Superior temporal gyrus (tissue), 1 donor: Measurements from ENCODE around the gene KRTAP19-2.
"Not testable (repeated sequence)": the region's sequence is repeated elsewhere in the genome, so short reads cannot be mapped to it uniquely, and the experiment has no call there.

Experiments
- DNase-seq: peaks from one replicate; pipeline ENCODE4 v3.0.0-alpha.2; 2016; ENCODE audit errors: extremely low spot score

KRTAP19-2 gene, protein sequence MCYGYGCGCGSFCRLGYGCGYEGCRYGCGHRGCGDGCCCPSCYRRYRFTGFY

DNA sequence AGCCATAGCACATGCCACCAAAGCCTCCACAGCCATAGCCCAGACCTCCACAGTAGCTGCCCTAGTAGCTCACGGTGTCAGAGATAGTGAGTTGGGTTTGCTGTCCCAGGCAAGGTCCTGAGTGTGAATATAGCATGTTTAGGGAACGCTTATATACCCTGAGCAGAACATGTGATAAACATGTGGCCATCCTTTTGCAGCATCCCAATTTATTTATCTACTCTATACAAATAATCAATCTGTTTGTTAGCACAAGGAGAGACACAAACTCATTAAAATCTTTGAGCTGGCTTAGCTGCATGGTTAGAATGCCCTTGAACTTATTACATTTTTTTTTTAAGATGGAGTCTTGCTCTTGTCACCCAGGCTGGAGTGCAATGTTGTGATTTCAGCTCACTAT lies at the start of gene KRTAP19-2:
Gene KRTAP19-2, minus strand, starts transcription at position 101 of the 400 bp plus-strand sequence. Its CDS starts 88 bp downstream, at position 13.
- no peak for DNase-seq

DNA sequence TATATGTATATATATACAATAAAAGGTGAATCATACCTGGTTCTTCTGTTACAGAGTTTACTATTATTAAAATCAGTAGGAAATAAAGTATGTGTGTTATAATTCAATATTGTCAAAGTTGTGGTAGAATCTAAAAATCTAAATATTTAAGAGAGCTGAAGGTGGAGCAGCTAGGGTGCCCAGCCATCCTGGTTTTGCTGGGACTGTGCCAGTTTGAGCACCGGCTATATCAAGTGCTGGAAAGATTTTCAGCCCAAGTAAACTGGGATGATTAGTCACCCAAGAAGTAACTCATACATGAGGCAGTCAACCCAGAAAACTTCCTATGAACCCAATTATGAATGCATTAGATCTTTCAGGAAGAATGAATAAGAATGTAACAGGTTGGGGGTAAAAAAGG lies 31.6 kb upstream of the KRTAP19-2 start:
- DNase-seq = no peak

DNA sequence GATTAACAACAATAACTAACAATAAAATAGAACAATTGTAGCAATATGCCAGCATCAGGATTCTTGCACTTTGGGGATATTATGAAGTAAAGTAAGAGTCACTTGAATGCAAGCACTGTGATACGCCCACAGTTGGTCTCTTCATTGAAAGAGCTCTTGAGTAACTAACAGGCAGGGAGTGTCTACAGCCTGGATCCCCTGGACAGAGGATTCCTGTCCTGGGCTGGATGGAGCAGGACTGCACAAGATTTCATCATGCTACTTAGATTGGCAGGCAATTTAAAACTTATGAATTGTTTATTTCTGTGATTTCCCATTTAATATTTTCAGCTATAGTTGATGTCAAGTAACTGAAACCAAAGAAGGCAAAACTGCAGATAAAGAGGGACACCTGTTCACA lies 28.4 kb upstream of the KRTAP19-2 start:
- DNase-seq = no peak

DNA sequence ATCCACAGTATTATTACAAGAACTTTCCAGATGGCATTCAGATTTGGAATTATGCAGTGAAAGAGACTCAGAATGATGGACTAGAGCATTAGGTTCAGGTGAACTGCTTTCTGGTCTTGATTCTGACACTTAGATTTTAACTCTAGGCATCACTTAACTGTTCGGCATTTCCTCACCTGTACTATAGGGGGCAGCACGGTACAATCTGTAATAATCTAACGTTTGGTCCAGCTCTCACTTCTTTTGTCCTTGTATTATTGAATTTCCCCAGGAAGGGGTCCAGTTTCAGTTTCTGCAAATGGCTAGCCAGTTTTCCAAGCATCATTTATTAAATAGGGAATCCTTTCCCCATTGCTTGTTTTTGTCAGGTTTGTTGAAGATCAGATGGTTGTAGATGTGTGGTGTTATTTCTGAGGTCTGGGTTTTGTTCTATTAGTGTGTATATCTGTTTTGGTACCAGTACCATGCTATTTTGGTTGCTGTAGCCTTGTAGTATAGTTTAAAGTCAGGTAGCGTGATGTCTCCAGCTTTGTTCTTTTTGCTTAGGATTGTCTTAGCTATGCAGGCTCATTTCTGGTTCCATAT lies 18.5 kb upstream of the KRTAP19-2 start:
- DNase-seq = not testable (repeated sequence)

DNA sequence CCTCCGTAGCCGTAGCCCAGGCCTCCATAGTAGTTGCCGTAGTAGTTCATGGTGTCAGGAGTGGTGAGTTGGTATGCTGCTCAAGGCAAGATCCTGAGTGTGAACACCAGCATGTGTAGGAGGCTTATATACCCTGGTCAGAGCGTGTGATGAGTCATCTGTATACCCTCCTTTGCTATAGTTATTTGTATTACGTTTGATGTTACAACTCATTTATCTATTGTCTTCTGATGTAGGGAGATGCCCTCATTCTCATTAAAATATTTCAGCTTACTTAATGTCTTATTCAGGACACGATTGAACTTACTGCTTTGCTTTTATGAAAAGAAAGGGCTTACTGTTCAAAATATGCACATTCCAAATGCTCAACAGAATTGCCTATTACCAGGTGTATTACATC lies 14.8 kb upstream of the KRTAP19-2 start, which contains the start of gene KRTAP19-5:
Gene KRTAP19-5, minus strand, starts transcription at position 101 of the 400 bp plus-strand sequence. Its CDS starts 51 bp downstream, at position 50.
- no peak for DNase-seq

DNA sequence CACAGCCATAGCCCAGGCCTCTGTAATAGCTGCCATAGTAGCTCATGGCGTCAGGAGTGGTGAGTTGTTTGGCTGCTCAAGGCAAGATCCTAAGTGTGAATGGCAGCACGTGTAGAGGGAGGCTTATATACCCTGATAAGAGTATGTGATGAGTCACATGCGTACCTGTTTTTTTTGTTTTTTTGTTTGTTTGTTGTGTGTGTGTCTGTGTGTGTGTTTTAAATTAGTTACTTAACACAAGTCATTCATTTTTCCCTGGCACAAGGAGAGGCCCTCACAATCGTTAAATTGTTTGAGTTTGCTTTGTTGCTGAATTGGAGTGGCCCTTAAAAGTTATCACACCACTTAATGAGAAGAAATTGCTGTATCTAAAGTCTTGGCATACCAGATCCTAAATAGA lies 9.8 kb upstream of the KRTAP19-2 start, which contains the start of gene KRTAP19-4:
Gene KRTAP19-4, minus strand, starts transcription at position 101 of the 400 bp plus-strand sequence. Its CDS starts 55 bp downstream, at position 46.
- DNase-seq = no peak

DNA sequence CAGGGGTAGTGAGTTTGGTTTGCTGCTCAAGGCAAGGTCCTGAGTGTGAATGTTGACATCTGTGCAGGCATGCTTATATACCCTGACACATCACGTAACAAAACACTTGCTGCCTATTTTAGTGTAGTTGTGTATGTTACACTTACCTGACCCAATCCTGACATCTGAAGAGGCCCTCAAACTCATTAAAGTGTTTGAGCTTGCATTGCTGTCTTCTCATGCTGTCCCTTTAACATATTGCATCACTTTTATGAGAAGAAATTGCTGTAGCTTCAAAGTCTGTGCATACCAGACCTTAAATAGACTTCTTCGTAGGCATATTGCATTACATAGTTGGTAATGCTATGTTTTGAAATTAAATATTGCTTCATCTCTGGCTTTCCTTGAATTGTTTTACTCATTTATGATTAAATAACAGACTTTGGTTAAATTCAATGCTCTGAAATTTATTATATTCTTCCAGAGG lies 4.8 kb upstream of the KRTAP19-2 start, which contains the start of gene KRTAP19-3:
Gene KRTAP19-3, minus strand, starts transcription at position 51 of the 466 bp plus-strand sequence. CDS start 56 bp downstream, outside the sequence.
- no peak for DNase-seq

DNA sequence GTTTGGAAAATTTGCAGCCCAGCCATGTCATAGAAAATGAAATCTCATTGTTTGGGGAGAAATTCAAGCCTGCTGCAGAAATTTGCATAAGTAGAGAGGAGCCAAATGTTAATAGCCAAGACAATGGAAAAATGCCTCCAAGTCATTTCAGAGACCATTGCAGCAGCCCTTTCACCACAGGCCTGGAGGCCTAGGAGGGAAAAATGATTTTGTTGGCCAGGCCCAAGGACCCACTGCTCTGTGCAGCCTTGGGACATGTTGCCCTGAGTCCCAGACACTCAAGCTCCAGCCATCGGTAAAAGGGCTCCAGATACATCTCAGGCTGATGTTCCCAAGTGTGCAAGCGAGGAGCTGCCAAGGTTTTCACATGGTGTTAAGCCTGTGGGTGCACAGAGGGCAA lies 1.1 kb downstream of the KRTAP19-2 start:
- no peak for DNase-seq

DNA sequence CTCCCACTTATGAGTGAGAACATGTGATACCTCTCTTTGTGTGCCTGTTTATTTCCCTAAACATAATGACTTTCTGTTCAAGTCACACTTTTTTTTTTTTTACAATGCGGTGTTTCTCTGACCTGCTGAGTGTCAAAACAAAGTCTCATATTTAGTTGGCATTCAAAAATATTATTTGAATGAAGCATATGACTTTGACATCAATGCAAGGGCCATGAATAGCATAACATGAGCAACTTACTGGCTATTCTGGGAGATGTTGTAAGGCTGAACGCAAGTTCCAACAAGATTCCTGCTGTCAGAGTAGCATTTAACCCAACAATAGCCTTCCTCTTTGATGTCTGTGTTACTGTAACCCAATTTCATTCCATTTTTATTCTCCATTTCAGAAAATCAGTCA lies 5.1 kb downstream of the KRTAP19-2 start:
- no peak for DNase-seq

DNA sequence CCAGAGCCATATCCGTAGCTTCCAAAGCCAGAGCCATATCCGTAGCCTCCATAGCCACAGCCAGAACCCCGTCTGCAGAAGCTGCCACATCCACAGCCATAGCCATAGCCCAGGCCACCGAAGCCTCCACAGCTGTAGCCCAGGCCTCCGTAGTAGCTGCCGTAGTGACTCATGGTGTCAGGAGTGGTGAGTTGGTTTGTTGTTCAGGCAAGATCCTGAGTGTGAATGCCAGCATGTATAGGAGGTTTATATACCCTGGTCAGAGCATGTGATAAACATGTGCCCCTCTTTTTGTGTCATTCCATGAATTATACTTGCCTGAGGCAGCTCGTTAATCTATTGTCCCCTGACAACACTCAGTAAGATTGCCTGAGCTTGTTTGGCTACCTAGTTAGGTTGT lies 7.1 kb downstream of the KRTAP19-2 start, which contains the start of gene KRTAP19-1:
Gene KRTAP19-1, minus strand, starts transcription at position 223 of the 400 bp plus-strand sequence. Its CDS starts 50 bp downstream, at position 173.
- DNase-seq = no peak

DNA sequence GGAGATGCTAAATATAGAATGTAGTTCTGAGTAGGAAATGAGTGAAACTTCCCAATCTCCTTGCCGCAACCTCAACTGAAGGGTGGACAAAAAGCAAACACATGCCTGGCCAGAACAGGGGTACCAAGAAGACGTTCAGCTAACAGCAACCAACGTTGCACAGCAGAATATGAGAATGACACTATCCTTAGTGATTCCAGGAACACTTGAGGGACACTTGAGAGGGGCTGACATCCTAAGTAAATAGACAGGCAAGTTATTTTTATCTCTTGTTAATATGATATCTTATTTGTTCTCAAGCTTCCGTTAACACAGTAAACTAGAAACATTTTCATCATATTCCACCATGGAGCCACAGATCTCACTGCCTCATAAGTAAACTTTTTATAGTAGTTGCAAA lies 8.0 kb downstream of the KRTAP19-2 start:
- DNase-seq = no peak

DNA sequence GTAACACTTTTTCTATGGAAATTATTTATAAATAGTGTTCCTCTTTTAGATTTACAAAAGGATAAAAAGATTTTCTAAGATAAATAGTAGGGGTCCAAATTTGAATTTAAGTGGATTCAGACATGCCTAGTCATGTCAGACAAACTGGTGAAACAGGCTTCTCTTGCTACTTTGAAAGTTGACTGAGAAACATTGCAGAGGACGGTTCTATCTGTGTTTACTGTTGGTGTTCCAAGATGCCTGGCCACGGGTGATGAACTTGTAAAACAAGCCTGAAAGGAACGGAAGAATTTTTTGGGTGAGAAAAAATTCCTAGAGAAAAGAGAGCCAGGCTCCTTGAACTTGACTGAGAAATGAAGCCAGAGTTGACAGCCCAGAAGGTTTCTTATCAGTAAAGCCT lies 9.2 kb downstream of the KRTAP19-2 start:
- DNase-seq = no peak

DNA sequence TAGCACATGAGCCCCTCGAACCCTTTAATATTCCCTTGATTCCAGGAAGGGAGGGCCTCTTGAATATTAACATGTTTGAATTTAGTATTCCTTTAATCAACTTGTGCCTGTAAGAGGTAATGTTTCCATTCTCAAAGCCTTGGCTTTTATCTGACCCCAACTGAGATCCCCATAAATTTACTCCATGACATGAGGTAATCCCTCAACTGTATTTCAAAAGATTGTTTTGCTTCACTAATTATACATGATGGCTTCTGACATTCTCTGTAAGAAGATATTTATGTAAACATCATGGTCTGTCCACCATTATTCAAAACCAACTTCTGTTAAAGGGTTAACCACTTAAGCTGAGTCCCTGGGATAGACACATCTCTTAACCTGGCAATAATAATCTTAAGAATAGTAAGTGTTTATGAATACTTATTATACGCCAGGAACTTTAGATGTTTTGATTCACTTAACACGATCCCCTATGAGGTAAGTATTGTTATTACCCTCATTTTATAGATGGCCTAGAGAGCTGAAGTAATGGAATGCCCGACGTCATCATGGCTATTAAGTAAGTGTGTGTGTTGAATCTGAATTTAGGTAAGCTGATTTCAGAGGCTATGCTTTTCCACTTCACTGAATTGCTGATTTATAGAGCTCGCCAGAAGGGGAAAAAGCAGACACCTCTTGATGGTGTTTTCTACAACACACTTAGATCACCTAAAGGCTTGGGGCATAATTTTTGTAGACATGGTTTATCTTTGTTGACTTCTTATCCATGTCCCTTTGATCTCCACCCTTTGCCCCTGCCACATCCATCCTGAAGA lies 18.1 kb downstream of the KRTAP19-2 start:
- no peak for DNase-seq

DNA sequence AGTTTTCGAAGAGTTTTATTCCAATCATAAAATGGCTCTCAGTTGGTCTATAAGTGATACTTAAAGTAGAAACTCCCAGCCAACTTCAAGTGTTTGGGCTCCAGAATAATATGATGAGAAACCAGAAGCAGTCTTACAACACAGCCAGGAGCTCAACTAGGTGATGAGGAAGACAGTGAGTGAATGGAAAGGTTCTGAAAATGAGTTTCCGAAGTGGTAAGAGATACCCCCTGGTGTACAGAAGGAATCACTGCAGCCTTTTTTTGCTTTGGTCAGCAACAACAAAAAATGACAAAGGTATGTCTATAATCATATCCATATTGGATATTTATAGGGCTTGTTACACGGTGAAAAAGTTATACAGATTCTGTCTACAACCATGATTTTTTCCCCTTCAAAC lies 23.5 kb downstream of the KRTAP19-2 start:
- no peak for DNase-seq

DNA sequence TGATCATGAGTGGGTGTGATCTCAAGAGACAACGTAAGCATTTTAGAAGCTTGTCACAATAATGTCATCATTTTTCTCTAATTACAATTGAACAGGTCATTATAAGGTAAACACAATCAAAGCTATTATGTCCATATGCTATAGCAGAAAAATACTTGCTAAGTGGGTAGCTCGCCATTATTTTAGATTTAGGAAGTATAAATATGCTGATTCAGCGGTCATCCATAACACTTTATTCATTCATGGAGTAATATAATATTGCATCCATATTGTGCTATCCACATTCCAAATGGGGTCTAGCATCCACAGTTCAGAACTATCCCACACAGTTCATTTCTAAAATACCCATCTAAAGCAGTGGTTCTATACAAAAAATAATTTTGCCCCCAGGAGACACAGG lies 38.7 kb downstream of the KRTAP19-2 start:
- DNase-seq = no peak

DNA sequence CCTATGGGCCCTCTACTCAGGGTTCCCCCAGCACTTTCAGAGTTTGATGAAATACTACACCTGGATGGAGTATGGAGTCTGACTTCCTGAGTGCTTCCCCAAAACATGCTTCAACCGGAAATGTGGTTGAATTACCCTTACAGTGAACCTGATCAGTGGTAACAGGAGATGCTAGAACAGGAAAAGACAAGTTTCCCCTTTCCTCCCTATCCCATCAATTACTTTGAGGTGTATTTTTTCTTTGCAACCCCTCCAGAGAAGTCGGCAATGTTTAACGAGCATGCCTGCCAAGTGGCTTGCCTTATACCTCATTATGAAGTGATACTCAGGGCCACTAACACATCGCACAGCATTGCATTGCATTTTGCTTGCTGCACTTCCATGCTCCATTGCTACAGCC lies 40.2 kb downstream of the KRTAP19-2 start:
- DNase-seq = no peak

DNA sequence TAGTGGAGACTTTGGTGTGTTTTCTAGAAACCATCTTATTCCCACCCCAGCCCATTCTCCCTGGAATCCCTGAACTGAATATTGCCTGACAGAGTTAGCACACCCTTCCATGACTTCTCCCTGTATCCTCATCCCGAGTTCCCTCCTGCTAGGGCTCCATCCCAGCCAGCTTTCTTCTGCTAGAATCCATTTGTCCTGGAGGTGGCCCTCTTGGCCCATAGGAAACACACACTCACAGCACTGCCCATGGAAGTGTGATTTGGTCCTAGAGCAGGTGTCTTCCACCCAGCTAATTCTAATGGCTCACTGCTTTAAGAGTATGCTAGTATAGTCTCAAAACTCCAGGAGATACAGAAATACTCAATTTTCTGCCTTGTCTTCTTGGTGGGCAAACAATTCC lies 43.0 kb downstream of the KRTAP19-2 start:
- no peak for DNase-seq

DNA sequence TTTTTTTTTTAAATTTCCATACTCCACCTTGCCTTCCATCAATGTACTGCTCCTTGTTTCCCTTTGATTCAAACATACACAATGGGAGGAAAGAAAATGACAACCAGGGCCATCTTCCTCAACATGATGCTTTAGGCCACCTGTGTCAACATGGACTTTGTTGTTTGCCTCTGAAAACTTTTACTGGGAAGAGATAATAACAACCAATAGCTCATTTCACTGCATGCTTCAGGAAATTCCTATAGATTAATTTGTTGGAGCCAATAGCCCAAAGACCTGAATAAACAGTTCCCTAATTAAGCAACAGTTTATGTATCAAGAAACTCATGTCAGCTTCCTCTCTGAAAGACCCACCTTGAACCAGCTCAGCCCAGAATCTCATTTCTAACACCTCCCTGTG lies 44.0 kb downstream of the KRTAP19-2 start:
- no peak for DNase-seq

DNA sequence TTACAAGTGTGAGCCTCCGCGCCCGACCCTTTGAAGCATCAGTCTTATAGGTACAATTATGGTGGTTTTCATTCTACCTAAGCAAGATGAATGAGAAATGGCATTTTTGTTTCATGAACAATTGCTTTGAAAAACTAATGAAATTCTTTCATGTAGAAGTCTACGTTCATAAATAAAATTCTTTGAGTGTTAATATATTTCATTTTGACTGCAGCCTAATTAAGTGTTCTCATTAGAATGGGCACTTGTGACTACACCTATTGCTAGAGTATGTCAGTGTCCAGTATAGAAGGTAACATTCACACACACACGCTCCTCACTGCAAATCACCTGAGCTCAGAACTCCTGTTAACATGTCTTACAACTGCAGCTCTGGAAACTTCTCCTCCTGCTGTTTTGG lies 47.3 kb downstream of the KRTAP19-2 start, which contains the start of gene KRTAP15-1:
Gene KRTAP15-1, plus strand, starts transcription at position 301 of the 400 bp plus-strand sequence. Its CDS starts 53 bp downstream, at position 354.
- DNase-seq = no peak
